HG02970 (cell line): ENCODE results near the gene BCAS4.
"Not testable (repeated sequence)": the region's sequence is repeated elsewhere in the genome, so short reads cannot be mapped to it uniquely, and the experiment has no call there.

Experiments used
- ATAC-seq: cut with Tn5 transposase; IDR thresholded peaks from one replicate; pipeline ENCODE4 v1.9.1; 2021; ENCODE audit warnings: mild to moderate bottlenecking, moderate library complexity, moderate number of reproducible peaks; ENCODE audit not compliant: unreplicated experiment, low FRiP score

BCAS4 gene

GRCh38 chr20:50797142-50797541 lies 2.3 kb downstream of the BCAS4 start:
- no peak for ATAC-seq

- ATAC-seq = no peak
These were observed 3.8 kb downstream of the BCAS4 start for GRCh38 chr20:50798650-50799049.

DNA sequence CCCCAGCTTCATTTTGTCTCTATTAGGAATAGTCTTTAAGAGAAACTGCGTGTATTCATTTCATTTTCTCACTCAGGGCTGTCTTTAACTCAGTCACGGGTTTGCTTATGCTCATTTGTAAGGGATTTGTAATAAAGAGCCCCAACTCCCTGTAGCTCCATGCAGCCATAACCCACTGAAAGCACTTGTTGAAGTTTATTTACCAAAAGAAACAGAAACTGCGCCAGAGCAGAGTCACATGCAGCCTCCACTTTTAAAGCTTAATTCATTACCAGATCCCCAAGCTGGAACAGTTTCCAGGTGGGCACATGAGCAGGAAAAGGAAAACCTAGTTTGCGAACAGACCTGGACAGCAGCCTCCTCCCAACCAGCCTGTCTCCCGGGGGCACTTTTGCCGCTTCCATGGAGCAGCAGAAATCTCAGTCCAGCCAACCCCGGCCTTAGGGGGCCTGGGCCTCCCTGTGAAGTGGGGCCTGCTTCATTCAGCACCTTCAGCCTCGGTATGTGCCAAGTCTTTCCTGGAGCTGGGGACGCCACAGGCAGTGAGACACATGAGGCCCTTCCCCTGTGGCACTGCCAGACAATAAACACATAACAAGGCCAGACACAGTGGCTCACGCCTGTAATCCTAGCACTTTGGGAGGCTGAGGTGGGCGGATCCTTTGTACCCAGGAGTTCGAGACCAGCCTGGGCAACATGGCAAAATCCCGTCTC lies 4.5 kb downstream of the BCAS4 start:
- ATAC-seq = no peak

GRCh38 chr20:50799890-50800550 lies 5.2 kb downstream of the BCAS4 start:
- no peak for ATAC-seq

DNA sequence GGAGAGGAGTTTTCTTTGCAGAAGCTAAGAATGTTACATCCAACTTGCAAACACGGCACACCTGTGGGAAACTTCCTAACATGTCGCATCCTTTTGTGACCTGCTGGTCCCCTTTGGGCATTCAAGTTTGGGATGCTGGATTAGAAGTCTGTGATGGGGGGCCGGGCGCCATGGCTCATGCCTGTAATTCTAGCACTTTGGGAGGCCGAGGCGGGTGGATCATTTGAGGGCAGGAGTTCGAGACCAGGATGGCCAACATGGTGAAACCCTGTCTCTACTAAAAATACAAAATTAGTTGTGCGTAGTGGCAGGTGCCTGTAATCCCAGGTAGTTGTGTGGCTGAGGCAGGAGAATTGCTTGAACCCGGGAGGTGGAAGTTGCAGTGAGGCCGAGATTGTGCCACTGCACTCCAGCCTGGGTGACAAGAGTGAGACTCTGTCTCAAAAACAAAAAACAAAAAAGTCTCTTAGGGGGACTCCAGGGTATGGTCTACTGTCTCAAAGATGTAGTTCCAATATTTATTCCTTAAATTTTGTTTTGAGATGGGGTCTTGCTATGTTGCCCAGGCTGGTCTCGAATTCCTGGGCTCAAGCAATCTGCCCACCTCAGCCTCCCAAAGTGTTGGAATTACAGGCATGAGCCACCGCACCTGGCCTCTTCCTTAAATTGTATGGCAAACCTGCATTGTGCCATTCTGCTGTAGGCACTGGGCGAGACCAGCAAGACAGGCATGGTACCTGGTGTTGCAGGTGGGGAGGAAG lies 6.3 kb downstream of the BCAS4 start:
- not testable (repeated sequence) for ATAC-seq

DNA sequence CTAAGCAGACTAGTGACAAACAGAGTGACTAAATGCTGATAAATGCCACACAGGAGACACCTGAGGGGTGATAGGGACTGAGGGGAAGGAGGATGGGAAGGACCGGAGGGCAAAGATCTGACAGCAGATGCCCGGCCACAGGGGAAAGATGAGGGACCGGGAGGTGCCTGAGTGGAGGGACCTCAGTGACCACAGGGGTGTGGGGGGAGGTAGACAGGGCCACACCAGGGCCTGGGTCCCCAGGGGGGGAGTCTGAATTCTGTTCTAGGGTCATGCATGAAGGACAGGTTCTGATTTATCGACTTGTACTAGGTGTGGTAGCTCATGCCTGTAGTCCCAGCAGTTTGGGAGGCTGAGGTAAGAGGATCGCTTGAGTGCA lies 6.9 kb downstream of the BCAS4 start:
- no peak for ATAC-seq

DNA sequence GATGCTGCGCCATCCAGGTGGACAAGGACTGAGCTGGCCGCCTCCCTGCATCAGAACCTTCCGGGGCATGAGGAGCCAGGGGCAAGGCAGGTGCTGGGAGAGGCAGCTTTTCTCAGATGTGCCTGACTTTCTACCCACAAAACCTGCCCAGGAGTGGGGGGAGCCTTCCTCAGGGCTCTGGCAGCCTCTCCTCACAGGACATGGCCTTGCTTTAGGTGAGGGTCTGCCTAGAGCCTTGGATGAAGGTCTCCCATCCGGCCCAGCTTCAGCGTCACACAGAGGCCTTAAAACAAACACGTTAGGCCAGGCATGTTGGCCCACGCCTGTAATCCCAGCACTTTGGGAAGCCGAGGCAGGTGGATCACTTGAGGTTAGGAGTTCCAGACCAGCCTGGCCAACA lies 7.4 kb downstream of the BCAS4 start:
- no peak for ATAC-seq

DNA sequence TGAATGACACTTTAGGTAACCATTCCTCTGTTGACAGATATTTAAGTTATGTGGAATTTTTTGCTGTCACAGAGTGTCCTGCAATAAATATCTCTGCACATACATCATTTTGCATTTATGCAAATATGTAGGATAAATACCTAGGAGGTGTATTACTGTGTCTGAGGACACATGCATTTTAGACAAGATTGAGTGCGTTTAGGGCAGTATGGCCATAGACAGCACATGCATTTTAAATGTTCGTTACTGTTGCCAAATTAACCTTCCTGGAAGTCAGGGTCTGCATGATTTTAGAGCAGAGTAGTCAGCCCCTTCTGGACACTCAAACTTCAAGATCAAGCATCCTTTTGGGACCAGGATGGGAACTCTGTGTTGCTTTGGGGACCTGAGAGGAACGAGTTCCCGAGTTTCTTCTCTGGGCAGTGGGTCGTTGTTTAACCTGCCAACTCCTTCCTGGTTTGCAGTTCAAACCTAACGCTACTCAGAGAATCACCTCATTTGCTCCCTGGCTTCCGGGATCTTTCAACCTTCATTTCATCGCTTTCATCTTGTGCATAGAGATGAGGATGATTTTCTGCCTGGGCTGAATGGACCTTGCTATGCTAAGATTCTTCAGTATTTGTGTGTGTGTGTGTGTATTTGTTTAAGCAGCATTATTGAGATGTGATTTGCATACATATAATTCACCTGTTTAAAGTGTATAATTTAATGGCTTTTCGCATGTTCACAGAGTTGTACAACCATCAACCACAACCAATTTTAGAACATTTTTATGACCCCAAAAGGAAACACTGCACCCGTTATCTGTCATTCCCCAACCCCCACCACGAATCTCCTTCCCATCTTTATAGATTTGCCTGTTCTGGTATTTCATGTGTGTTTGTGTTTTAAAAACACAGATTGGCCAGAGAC lies 9.8 kb downstream of the BCAS4 start:
- no peak for ATAC-seq

- no peak for ATAC-seq
These were observed 10.5 kb downstream of the BCAS4 start for GRCh38 chr20:50805349-50805684.

- no peak for ATAC-seq
These were observed 11.4 kb downstream of the BCAS4 start for GRCh38 chr20:50806126-50806768.

- no peak for ATAC-seq
These were observed 15.2 kb downstream of the BCAS4 start for GRCh38 chr20:50810063-50810462.

DNA sequence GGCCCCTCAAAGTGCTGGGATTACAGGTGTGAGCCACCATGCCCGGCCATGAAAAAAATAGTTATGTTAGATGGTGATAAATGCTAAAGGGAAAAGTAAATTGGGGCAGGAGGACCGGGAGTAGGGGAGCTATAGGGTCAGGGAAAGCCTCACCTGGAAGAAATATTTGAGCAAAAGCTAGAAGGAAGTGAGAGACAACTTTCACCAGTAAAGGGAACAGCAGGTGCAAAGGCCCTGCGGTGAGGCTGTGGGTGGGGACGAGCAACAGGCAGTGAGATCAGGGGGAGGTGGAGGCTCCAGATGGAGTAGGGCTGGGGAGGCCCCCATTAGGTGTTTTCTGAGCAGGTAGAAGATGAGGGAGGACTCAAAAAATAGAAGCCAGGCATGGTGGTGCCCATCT lies 16.0 kb downstream of the BCAS4 start:
- no peak for ATAC-seq

DNA sequence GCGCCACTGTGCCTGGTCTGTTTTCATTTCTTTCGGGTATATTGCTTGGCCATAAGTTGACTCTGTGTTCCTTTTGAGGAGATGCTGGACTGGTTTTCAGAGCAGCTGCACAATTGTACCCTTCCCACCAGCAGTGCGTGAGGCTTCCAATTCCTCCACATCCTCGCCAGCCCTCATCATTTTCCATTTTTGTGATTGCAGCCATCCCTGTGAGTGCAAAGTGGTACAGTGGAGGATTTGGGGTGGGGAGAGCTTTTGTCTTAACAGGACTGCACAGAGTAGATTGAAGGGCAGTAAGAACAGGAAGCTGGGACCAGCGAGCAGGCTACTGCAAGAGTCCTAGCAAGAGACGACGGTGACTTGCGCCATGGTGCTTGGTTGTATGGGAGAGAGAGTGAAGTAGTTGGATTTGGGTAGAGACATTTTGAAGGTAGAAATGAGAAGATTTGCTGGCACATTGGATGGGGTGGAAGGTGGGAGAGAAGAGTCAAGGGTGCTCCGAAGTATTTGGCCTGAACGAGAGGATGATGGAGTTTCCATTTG lies 18.3 kb downstream of the BCAS4 start:
- no peak for ATAC-seq

DNA sequence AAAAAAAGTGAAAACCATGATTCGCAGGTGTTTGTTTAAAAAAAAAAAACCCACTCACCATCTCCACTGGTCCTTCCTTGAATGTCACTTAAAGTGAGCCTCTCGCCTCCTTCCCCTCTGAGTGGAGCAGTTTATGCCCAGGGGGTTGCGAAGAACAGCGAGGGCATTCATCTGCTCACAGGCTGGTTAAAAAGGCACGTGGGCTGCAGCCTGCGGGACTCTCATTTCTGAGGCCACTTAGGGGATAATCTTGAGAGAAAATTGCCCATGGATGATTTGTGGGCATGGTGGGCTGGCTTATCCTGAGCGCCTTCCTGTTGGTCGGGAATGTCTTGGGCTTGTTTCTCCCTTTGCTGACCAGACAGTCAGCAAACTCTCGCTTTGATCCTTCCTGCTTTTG lies 18.9 kb downstream of the BCAS4 start:
- no peak for ATAC-seq

GRCh38 chr20:50814438-50815161 lies 19.7 kb downstream of the BCAS4 start:
- ATAC-seq = no peak

DNA sequence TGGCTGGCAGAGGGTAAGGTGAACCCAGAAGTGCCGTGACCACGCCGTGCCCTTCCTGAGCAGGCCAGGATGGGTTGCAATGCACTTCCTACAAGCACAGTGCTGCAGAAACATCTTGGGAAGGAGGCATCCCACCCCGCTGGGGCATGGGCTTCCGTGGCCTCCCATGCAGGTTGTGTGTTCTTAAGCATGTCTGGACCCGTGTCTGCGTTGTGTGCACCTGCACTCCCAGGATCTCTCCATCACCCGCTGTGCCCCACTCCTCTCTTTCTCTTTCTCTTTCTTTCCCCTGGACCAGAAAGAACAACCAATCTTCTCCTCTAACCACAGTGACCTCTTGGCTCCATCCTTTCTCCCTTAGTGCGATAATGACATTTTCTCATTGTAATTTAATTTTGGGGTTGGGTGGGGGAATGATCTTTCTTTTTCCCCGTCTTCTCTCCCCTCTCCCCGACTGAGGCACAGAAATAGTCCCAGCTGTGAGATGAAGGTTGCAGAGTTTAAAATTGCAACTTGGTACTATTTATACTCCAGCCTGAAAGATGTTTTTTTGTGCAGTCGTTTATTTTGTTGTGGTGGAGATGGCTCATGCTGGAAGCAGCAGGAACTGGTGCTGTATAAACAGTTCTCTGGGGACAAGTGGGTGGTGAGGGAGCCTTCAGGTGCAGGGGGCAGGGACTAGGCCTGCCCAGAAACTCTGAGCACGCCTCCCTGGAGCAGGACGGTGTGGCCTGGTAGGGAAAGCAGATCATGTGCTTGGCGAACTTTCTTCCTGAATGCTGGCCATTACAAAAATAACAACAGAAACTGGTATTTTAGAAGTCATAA lies 20.5 kb downstream of the BCAS4 start:
- no peak for ATAC-seq

DNA sequence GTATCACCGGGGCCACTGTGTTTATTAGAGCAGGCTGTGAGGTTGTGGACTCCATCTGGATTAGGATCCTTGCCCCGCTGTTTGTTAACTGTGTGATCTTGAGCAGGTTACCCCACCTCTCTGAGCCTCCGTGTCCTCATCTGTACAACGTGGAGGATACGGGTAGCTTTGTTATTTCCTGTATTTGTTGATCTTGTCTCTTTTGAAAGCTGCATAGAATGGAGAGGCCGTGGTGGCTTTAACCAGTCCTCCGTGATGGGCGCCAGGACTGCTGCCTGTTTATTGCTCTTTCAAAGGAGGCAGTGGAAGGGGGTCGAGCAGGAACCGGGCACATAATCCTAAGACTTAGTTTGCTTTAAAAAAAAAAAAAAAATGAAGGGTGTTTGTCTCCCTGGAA lies 22.9 kb downstream of the BCAS4 start:
- no peak for ATAC-seq

DNA sequence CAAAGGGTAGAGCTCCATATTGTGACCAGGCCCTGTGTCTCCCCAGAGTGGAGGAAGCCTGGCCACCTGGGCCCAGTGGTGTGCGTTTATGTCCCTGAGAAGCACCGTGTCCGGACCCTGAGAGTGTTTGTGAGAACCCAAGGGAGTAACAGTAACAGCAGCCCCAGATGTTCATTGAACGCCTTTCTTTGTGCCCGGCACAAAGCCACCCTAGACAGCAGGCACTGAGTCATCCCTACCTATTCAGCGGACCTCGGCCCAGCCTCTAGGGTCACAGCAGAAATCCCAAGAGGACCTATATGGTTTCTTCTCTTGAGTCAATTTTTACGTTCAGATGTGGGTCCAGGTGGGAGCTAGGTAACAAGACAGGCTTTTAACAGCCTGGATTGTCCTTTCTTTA lies 24.5 kb downstream of the BCAS4 start:
- no peak for ATAC-seq
